Breast epithelium (tissue), 4 donors: ENCODE measurements around the gene DCAKD. TPM values are rescaled to one million over a fixed set of nuclear protein-coding genes. Genes with fewer than 3 reads are reported as not detected.

Source experiments
- DNase-seq, 2 donors: peaks; one replicate each; pipeline ENCODE4 v3.0.0-alpha.2; 2019; ENCODE audit warnings: low spot score in 2 of 2
- H3K27ac ChIP-seq, 2 donors: fragments of 200-600 bp; sonication (generic) in 1 of 2; one replicate each; pipeline ENCODE4 v1.5.1; 2016 to 2019; ENCODE audit warnings: mild to moderate bottlenecking in 1 of 2
- H3K27me3 ChIP-seq, 2 donors: fragments of 200-600 bp; sonication (generic) in 1 of 2; one replicate each; pipeline versions ENCODE4 v1.5.1 to v1.6.0; 2017 to 2019; ENCODE audit warnings: control low read depth in 1 of 2, mild to moderate bottlenecking in 1 of 2
- H3K36me3 ChIP-seq: fragments of 200-600 bp; one replicate; pipeline ENCODE4 v1.5.1; 2019
- H3K4me1 ChIP-seq, 2 donors: fragments of 200-600 bp; sonication (generic); one replicate each; pipeline ENCODE4 v1.5.1; 2016 to 2019; ENCODE audit warnings: control low read depth in 1 of 2
- H3K4me3 ChIP-seq, 3 donors: fragments of 200-600 bp; sonication (generic); 1 replicate in 2 of 3; 2 replicates in 1 of 3; pipeline ENCODE4 v1.5.1; 2016 to 2019; ENCODE audit warnings: mild to moderate bottlenecking in 3 of 3, moderate library complexity in 2 of 3
- H3K9me3 ChIP-seq, 2 donors: fragments of 200-600 bp; sonication (generic) in 1 of 2; one replicate each; pipeline ENCODE4 v1.5.1; 2016 to 2019; ENCODE audit warnings: control low read depth in 1 of 2
- CTCF ChIP-seq, 3 donors: fragments of 450-650 bp; IDR thresholded peaks; one replicate each; pipeline ENCODE4 v1.5.1; 2016 to 2017; ENCODE audit warnings: antibody characterized with exemption in 3 of 3, mild to moderate bottlenecking in 3 of 3, moderate library complexity in 3 of 3
- POLR2A ChIP-seq: fragments of 450-650 bp; IDR thresholded peaks from one replicate; pipeline ENCODE4 v1.6.1; 2016; ENCODE audit warnings: antibody characterized with exemption, mild to moderate bottlenecking, moderate library complexity
- POLR2AphosphoS5 ChIP-seq, 3 donors: sonication (generic); formaldehyde crosslinking; IDR thresholded peaks; one replicate each; pipeline ENCODE4 v1.6.1; 2017; ENCODE audit warnings: antibody characterized with exemption in 3 of 3
- intact Hi-C: fragments of 100-400 bp; cut with DNase I; formaldehyde crosslinking; loops from one replicate; pipeline ENCODE4 v1.15.1; 2023; ENCODE audit warnings: low total_unique reads
- total RNA-seq, 3 donors: library from RNA; depleted of rRNA; stranded (reverse); fragments of >200 nt; gene quantifications; one replicate each; pipeline ENCODE4 v1.1.0, GENCODE V29; 2016

Gene DCAKD
- total RNA-seq, 3 donors from 2014 or later: 44.0 to 76.8 (median 48.2) TPM

- Histone ChIP-seq H3K36me3 (no peaks in the 10 kb centered on the region), H3K27ac (no peak overlapping the region), H3K4me1 (no peaks in the 10 kb centered on the region), H3K4me3 (no peak overlapping the region), H3K27me3 (no peaks in the 10 kb centered on the region), H3K9me3 (no peaks in the 10 kb centered on the region)
- DNase-seq: no peak
- TF ChIP-seq CTCF (IDR thresholded peaks at IDR 0.05): no peak
- no peak for TF ChIP-seq POLR2A
- TF ChIP-seq POLR2AphosphoS5 (IDR thresholded peaks at IDR 0.05): no peak
- intact Hi-C loops: no loop called here
Observed at GRCh38 chr17:44996304-44996703, 55.1 kb downstream of the DCAKD start.

GRCh38 chr17:44995436-44996001, 55.9 kb downstream of the DCAKD start:
- Histone ChIP-seq H3K27me3 (no peaks in the 10 kb centered on the region), H3K27ac (no peak overlapping the region), H3K36me3 (no peaks in the 10 kb centered on the region), H3K4me3 (no peak overlapping the region), H3K9me3 (no peaks in the 10 kb centered on the region), H3K4me1 (no peaks in the 10 kb centered on the region)
- no peak for DNase-seq
- TF ChIP-seq POLR2AphosphoS5 (IDR thresholded peaks at IDR 0.05) (no peak), POLR2A (no peak), CTCF (IDR thresholded peaks at IDR 0.05) (no peak)
- intact Hi-C loops: no loop called here

- H3K4me1 ChIP-seq: no peaks in the 10 kb centered on the region
- H3K27ac ChIP-seq: no peak overlapping the region
- no peak for TF ChIP-seq CTCF (IDR thresholded peaks at IDR 0.05)
- TF ChIP-seq POLR2A: no peak
- no peak for TF ChIP-seq POLR2AphosphoS5 (IDR thresholded peaks at IDR 0.05)
- H3K4me3 ChIP-seq: no peak overlapping the region
- no peaks in the 10 kb centered on the region for H3K9me3 ChIP-seq
- no peak for DNase-seq
- no peaks in the 10 kb centered on the region for H3K36me3 ChIP-seq
- intact Hi-C loops: no loop called here
- H3K27me3 ChIP-seq: no peaks in the 10 kb centered on the region
Observed at GRCh38 chr17:44992242-44992939, 59.0 kb downstream of the DCAKD start.

- DNase-seq: no peak
- intact Hi-C loops: no loop called here
- Histone ChIP-seq H3K36me3 (no peaks in the 10 kb centered on the region), H3K27me3 (no peaks in the 10 kb centered on the region), H3K9me3 (no peaks in the 10 kb centered on the region), H3K4me3 (no peak overlapping the region), H3K27ac (no peak overlapping the region), H3K4me1 (no peaks in the 10 kb centered on the region)
- TF ChIP-seq CTCF (IDR thresholded peaks at IDR 0.05): no peak
Observed at GRCh38 chr17:44990994-44991393, 60.4 kb downstream of the DCAKD start.

- Histone ChIP-seq H3K4me3 (no peak overlapping the region), H3K9me3 (no peaks in the 10 kb centered on the region), H3K27me3 (no peaks in the 10 kb centered on the region), H3K27ac (no peak overlapping the region), H3K36me3 (no peaks in the 10 kb centered on the region), H3K4me1 (no peaks in the 10 kb centered on the region)
- TF ChIP-seq POLR2A: no peak
- no peak for TF ChIP-seq CTCF (IDR thresholded peaks at IDR 0.05)
- no peak for TF ChIP-seq POLR2AphosphoS5 (IDR thresholded peaks at IDR 0.05)
- DNase-seq: no peak
- intact Hi-C loops: no loop called here
Observed at GRCh38 chr17:44989552-44990138, 61.8 kb downstream of the DCAKD start.
